G401.6 (cell line): ENCODE measurements around the gene GPR31.
A peak's percentile ranks its signal among the peaks of the same experiment; 100 is the strongest.
"Not testable (repeated sequence)": the region's sequence is repeated elsewhere in the genome, so short reads cannot be mapped to it uniquely, and the experiment has no call there.

Source experiments
- FAIRE-seq: peaks from 2 replicates; lab custom pipeline; 2012; peaks lifted over from hg19 to GRCh38; lab: Jason Lieb, UNC

Gene GPR31

GRCh38 chr6:167157863-167158262 is at the start of gene GPR31:
Gene GPR31 (minus strand): TSS chr6:167157980. CDS start chr6:167157831, 149 bp downstream.
- no peak for FAIRE-seq

- FAIRE-seq: no peak
Observed at GRCh38 chr6:167207527-167207926, 49.7 kb upstream of the GPR31 start.

- not testable (repeated sequence) for FAIRE-seq
Observed at GRCh38 chr6:167205316-167205715, 47.5 kb upstream of the GPR31 start.

- FAIRE-seq: not testable (repeated sequence)
Observed at GRCh38 chr6:167204059-167204348, 46.2 kb upstream of the GPR31 start.

- FAIRE-seq: not testable (repeated sequence)
Observed at GRCh38 chr6:167203261-167204058, 45.7 kb upstream of the GPR31 start.

- not testable (repeated sequence) for FAIRE-seq
Observed at GRCh38 chr6:167202613-167203012, 44.8 kb upstream of the GPR31 start.

- FAIRE-seq: no peak
Observed at GRCh38 chr6:167200806-167201205, 43.0 kb upstream of the GPR31 start.

- not testable (repeated sequence) for FAIRE-seq
Observed at GRCh38 chr6:167195941-167196610, 38.3 kb upstream of the GPR31 start.

- not testable (repeated sequence) for FAIRE-seq
Observed at GRCh38 chr6:167193515-167194125, 35.8 kb upstream of the GPR31 start.

GRCh38 chr6:167191043-167191583 is 33.3 kb upstream of the GPR31 start:
- FAIRE-seq: not testable (repeated sequence)

- not testable (repeated sequence) for FAIRE-seq
Observed at GRCh38 chr6:167187275-167187674, 29.5 kb upstream of the GPR31 start.

- FAIRE-seq: not testable (repeated sequence)
Observed at GRCh38 chr6:167185101-167185500, 27.3 kb upstream of the GPR31 start.

GRCh38 chr6:167182913-167183314 is 25.1 kb upstream of the GPR31 start:
- FAIRE-seq: peak; percentile 95

- not testable (repeated sequence) for FAIRE-seq
Observed at GRCh38 chr6:167181351-167181750, 23.6 kb upstream of the GPR31 start.

GRCh38 chr6:167180086-167180485 is 22.3 kb upstream of the GPR31 start:
- not testable (repeated sequence) for FAIRE-seq

GRCh38 chr6:167178896-167179655 is 21.3 kb upstream of the GPR31 start:
- FAIRE-seq: not testable (repeated sequence)

- FAIRE-seq: not testable (repeated sequence)
Observed at GRCh38 chr6:167177271-167177670, 19.5 kb upstream of the GPR31 start.

- not testable (repeated sequence) for FAIRE-seq
Observed at GRCh38 chr6:167172011-167172410, 14.2 kb upstream of the GPR31 start.

- not testable (repeated sequence) for FAIRE-seq
Observed at GRCh38 chr6:167171300-167171699, 13.5 kb upstream of the GPR31 start.

GRCh38 chr6:167169867-167170266 is 12.1 kb upstream of the GPR31 start:
- FAIRE-seq: not testable (repeated sequence)

GRCh38 chr6:167168296-167168695 is 10.5 kb upstream of the GPR31 start:
- FAIRE-seq: not testable (repeated sequence)

- not testable (repeated sequence) for FAIRE-seq
Observed at GRCh38 chr6:167167699-167168098, 9.9 kb upstream of the GPR31 start.
